ENCODE data around the gene OTUB1. TPM values are rescaled to one million over a fixed set of nuclear protein-coding genes. Genes with fewer than 3 reads are reported as not detected.

Gene OTUB1
- total RNA-seq, 1 donor: 34.4 TPM

DNA sequence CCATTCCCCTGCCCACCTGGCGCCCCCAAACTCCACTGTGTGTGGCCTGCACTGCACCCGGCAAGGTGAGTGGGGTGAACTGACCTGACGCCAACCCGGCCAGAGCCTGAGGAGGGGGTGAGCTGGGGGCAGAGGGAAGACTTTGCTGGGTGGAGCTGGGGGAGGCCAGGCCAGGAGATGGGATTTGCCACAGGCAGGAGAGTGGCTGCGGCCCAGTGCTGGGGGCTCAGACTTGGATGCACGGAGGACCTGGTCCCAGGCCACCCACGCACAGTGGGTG is 31.6 kb downstream of the OTUB1 start:
- no peak for DNase-seq (ENCODE audit: insufficient read length, low spot score, missing footprints)
- H4K20me1 ChIP-seq (ENCODE audit: insufficient read depth, low read length): no peaks in the 10 kb centered on the region
- H2AFZ ChIP-seq (ENCODE audit: low read length): no peak overlapping the region
- H3K9me3 ChIP-seq (ENCODE audit: low read depth, low read length): no peaks in the 10 kb centered on the region
- H3K4me2 ChIP-seq (ENCODE audit: insufficient read depth, low read length): no peak overlapping the region
- no peaks in the 10 kb centered on the region for H3K27me3 ChIP-seq (ENCODE audit: insufficient read depth, low read length)
- TF ChIP-seq CTCF (IDR thresholded peaks at IDR 0.05; ENCODE audit: extremely low read depth, low read depth, low read length): no peak
- no peaks in the 10 kb centered on the region for H3K79me2 ChIP-seq (ENCODE audit: insufficient read depth, low read length)
- H3K4me3 ChIP-seq (ENCODE audit: insufficient read depth, low read length): no peak overlapping the region
- no peak overlapping the region for H3K27ac ChIP-seq (ENCODE audit: low read depth, low read length)
- no peaks in the 10 kb centered on the region for H3K4me1 ChIP-seq (ENCODE audit: insufficient read depth, low read length)
- H3K36me3 ChIP-seq (ENCODE audit: insufficient read depth, low read length): no peaks in the 10 kb centered on the region

DNA sequence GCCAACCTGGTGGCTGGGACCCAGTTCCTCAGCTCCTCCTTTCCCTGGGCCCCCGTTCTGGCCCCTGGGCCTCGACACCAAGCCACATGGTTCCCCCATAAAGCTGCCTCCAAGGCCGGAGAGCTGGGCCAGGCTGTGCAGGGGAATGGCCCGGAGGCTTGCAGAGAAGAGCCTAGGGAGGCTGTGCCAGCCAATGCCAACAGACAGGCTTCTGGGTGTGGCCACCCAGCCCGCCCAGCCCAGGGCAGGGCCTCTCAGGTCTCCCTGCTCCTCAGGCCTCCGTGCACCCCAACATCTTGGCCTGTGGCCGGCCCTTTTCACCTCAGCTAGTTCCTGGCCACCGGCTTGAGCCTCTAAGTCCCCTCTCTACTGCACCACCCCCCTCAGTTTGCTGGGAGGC is 32.1 kb downstream of the OTUB1 start:
- H3K4me2 ChIP-seq (ENCODE audit: insufficient read depth, low read length): no peak overlapping the region
- H3K27ac ChIP-seq (ENCODE audit: low read depth, low read length): no peak overlapping the region
- no peak overlapping the region for H3K4me3 ChIP-seq (ENCODE audit: insufficient read depth, low read length)
- no peaks in the 10 kb centered on the region for H3K79me2 ChIP-seq (ENCODE audit: insufficient read depth, low read length)
- H3K27me3 ChIP-seq (ENCODE audit: insufficient read depth, low read length): no peaks in the 10 kb centered on the region
- no peaks in the 10 kb centered on the region for H3K4me1 ChIP-seq (ENCODE audit: insufficient read depth, low read length)
- no peaks in the 10 kb centered on the region for H3K9me3 ChIP-seq (ENCODE audit: low read depth, low read length)
- no peaks in the 10 kb centered on the region for H4K20me1 ChIP-seq (ENCODE audit: insufficient read depth, low read length)
- H3K36me3 ChIP-seq (ENCODE audit: insufficient read depth, low read length): no peaks in the 10 kb centered on the region
- no peak for DNase-seq (ENCODE audit: insufficient read length, low spot score, missing footprints)
- no peak for TF ChIP-seq CTCF (IDR thresholded peaks at IDR 0.05; ENCODE audit: extremely low read depth, low read depth, low read length)
- H2AFZ ChIP-seq (ENCODE audit: low read length): no peak overlapping the region

GRCh38 chr11:64019106-64020037 is 33.1 kb downstream of the OTUB1 start:
- H3K4me1 ChIP-seq (ENCODE audit: insufficient read depth, low read length): no peaks in the 10 kb centered on the region
- no peak overlapping the region for H3K4me2 ChIP-seq (ENCODE audit: insufficient read depth, low read length)
- H3K4me3 ChIP-seq (ENCODE audit: insufficient read depth, low read length): no peak overlapping the region
- H4K20me1 ChIP-seq (ENCODE audit: insufficient read depth, low read length): no peaks in the 10 kb centered on the region
- no peak for DNase-seq (ENCODE audit: insufficient read length, low spot score, missing footprints)
- no peaks in the 10 kb centered on the region for H3K9me3 ChIP-seq (ENCODE audit: low read depth, low read length)
- no peaks in the 10 kb centered on the region for H3K36me3 ChIP-seq (ENCODE audit: insufficient read depth, low read length)
- no peak for TF ChIP-seq CTCF (IDR thresholded peaks at IDR 0.05; ENCODE audit: extremely low read depth, low read depth, low read length)
- no peak overlapping the region for H3K27ac ChIP-seq (ENCODE audit: low read depth, low read length)
- no peaks in the 10 kb centered on the region for H3K27me3 ChIP-seq (ENCODE audit: insufficient read depth, low read length)
- H3K79me2 ChIP-seq (ENCODE audit: insufficient read depth, low read length): no peaks in the 10 kb centered on the region
- no peak overlapping the region for H2AFZ ChIP-seq (ENCODE audit: low read length)

GRCh38 chr11:64020976-64021756 is 34.9 kb downstream of the OTUB1 start:
- Histone ChIP-seq H4K20me1 (ENCODE audit: insufficient read depth, low read length) (no peaks in the 10 kb centered on the region), H3K36me3 (ENCODE audit: insufficient read depth, low read length) (no peaks in the 10 kb centered on the region), H3K4me3 (ENCODE audit: insufficient read depth, low read length) (no peak overlapping the region), H3K27ac (ENCODE audit: low read depth, low read length) (no peak overlapping the region), H3K9me3 (ENCODE audit: low read depth, low read length) (no peaks in the 10 kb centered on the region), H3K4me2 (ENCODE audit: insufficient read depth, low read length) (no peak overlapping the region), H3K4me1 (ENCODE audit: insufficient read depth, low read length) (no peaks in the 10 kb centered on the region), H3K79me2 (ENCODE audit: insufficient read depth, low read length) (no peaks in the 10 kb centered on the region), H3K27me3 (ENCODE audit: insufficient read depth, low read length) (no peaks in the 10 kb centered on the region), H2AFZ (ENCODE audit: low read length) (no peak overlapping the region)
- no peak for DNase-seq (ENCODE audit: insufficient read length, low spot score, missing footprints)
- no peak for TF ChIP-seq CTCF (IDR thresholded peaks at IDR 0.05; ENCODE audit: extremely low read depth, low read depth, low read length)
